ENCODE measurements around the gene UQCRFS1.
"Not testable (repeated sequence)": the region's sequence is repeated elsewhere in the genome, so short reads cannot be mapped to it uniquely, and the experiment has no call there.

DNA sequence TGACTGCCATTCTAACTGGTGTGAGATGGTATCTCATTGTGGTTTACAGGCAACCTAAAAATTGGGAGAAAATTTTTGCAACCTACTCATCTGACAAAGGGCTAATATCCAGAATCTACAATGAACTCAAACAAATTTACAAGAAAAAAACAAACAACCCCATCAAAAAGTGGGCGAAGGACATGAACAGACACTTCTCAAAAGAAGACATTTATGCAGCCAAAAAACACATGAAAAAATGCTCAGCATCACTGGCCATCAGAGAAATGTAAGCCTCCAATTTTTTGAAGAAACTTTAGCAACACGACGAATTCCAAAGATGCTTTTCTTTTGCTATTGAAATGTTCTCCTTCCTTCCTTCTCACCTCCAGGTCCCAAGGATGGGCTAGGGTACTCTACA is 1.9 kb downstream of the UQCRFS1 start:
- TF ChIP-seq, protein P1, sequence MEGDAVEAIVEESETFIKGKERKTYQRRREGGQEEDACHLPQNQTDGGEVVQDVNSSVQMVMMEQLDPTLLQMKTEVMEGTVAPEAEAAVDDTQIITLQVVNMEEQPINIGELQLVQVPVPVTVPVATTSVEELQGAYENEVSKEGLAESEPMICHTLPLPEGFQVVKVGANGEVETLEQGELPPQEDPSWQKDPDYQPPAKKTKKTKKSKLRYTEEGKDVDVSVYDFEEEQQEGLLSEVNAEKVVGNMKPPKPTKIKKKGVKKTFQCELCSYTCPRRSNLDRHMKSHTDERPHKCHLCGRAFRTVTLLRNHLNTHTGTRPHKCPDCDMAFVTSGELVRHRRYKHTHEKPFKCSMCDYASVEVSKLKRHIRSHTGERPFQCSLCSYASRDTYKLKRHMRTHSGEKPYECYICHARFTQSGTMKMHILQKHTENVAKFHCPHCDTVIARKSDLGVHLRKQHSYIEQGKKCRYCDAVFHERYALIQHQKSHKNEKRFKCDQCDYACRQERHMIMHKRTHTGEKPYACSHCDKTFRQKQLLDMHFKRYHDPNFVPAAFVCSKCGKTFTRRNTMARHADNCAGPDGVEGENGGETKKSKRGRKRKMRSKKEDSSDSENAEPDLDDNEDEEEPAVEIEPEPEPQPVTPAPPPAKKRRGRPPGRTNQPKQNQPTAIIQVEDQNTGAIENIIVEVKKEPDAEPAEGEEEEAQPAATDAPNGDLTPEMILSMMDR (IDR thresholded peaks at IDR 0.05), result not testable (repeated sequence)
- TF ChIP-seq POLR2A, POLR2AphosphoS5 (IDR thresholded peaks at IDR 0.05): not testable (repeated sequence)

Data from breast epithelium (tissue), 3 donors.